NCI-H2171 (cell line): ENCODE results near the gene SUN1.
"Not testable (repeated sequence)": the region's sequence is repeated elsewhere in the genome, so short reads cannot be mapped to it uniquely, and the experiment has no call there.

Experiments used
- DNase-seq: peaks from one replicate; lab custom pipeline; 2025; lab: John Stamatoyannopoulos, UW

The SUN1 gene

DNA sequence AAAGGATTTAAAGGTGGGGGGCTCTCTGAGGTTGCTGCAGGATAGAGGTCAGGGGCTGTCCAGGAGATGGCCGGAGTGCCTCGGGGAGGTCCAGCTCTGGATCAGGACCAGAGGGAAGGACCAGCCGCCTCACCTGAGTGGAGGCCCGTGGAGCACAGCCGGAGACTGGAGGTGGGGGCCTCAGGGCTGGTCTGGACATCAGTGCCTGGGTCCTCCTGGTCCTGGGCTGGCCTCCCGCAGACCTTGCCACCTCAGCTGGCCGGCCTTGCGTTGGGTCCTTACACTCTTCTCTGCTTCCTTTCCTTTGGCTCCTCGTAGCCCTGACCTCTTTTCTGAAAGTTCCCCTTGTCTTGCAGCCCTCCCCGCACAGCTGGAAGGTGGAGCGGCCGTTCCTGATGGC lies 2.0 kb downstream of the SUN1 start:
- no peak for DNase-seq

DNA sequence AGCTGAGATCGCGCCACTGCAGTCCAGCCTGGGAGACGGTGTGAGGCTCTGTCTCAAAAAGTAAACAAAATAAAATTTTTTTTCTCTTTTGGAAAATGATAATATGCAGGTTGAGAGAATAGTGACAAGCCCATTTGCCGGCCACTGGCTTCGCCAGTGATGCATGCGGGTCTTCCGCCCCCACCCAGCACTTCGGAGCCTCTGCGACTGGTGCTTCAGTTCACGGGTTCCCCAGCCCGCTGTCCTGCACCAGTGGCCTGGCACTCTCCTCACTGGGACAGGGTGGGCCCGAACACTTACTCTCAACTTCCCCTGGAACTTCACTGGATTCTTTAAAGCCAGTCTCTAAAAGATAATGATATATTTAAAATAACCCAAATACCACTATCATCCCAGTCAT lies 2.7 kb downstream of the SUN1 start:
- DNase-seq, result no peak

DNA sequence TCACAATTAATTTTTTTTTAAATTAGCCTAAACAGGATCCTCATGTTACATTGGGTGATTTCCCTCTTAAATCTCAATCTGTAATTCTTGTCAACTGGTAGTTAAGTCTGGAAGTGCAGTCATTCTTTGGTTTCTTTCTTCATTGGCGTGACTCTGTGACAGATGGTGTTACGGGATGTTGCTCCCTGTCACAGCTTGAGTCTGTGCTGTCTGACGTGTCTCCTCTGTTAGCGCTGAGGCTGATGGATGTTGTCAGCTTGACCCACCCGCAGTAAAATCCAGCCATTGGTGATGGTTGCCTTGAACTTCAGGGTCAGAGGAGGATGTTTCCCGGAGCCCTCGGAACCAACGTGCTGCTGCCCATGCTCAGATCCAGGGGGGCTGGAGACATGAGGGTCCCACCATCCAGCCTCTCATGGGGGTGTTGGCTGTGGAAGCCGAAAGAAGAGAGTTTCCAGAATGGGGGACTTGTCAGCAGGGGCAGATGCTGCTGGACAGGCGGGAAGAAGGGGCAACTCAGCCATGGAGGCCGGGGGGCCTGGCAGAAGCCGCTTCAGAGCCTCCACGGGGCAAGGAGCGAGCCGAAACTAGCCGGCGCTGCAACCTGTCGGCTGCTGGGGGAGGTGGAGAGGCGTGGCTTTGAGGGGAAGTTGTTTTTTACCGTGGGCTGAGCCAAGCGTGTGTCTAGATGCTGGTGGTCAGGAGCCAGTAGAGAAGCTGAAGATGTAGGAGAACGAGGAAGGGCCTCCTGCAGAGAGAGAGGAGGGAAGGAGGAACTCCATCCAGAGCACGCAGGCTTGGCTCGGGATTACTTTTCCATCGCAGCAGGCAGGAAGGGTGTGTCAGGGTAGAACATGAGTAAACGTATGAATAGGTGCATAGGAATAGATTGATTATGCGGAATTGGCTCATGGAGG lies 3.5 kb downstream of the SUN1 start:
- peak; percentile 49 for DNase-seq

- DNase-seq, result no peak
These were observed 4.2 kb downstream of the SUN1 start for GRCh38 chr7:836429-836828.

- DNase-seq, result no peak
These were observed 4.7 kb downstream of the SUN1 start for GRCh38 chr7:837001-837400.

DNA sequence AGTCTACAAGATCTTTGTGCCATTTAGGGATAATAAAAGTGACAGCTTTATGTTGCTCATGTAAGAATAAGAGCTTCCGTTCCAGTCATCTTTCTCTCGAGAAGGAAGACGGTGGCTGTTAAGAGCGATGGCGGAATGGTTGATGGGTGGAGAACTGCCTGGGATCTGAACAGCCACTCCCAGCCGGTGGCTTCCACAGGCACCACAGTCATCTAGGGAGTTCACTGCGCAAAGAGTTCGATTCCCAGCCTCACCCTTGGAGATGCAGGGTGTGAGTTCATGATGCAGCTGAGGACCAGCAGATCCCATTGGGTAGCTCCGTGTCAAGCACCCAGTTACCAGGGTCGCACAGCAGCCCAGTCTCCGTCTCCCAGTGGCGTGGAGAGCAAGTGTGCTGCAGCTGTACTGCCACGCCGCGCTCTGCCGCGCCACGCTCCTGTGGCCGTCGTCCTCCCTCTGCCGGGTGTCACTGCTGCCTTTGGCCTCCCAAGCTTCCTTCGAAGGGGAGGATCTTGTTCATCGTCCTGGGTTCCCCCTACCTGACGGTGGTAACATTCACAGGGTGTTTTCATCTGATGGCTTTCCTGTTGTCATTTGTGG lies 7.8 kb downstream of the SUN1 start:
- DNase-seq, result no peak

DNA sequence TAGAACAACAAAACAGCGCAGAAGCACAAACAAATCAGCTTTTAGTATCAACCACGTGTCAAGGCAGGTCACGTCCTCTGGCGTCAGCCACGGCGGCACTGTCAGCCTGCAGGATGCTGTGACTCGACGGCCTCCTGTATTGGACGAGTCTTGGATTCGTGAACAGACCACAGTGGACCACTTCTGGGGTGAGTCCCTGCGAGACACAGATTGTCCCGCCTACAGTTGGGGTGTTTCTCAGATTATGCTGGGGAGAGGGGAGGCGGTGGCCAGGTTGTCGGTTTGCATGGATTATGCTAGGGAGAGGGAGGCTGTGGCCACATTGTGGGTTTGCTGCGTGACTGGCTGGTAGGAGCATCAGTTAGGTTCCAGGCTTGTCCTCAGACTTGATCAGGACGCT lies 9.7 kb downstream of the SUN1 start:
- no peak for DNase-seq

DNA sequence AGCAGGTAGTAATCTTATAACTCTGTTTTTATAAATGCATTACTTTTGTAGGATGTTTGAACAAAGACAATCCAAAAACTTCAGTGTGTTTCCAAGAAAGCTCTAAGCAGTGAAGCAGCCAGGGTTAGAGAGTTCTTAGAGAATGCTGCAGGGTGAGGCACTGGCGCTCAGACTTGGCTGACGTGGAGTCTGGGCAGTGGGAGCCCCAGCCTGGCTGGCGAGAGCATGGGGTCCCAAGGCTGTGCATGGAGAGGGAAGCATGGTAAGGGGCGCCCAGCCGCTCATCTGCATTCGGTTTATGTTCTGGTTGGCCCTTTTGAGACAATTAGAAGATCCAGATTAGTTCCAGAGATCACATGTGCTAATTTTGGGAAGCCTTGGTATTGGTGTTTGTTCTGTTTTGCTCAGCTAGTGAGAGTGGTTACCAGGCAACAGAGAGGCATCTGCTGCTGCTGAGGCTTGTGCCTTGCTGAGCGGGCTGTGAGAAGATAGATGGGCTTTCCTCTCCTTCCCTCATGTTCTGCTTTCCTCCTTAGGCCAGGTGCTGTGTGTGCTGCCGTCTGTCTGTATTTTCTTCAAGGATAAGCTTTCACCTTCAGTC lies 10.3 kb downstream of the SUN1 start:
- DNase-seq, result peak; percentile 48

GRCh38 chr7:843230-843629 lies 11.0 kb downstream of the SUN1 start:
- DNase-seq, result no peak

- DNase-seq, result no peak
These were observed 11.8 kb downstream of the SUN1 start for GRCh38 chr7:844043-844442.

GRCh38 chr7:844514-844913 lies 12.2 kb downstream of the SUN1 start:
- no peak for DNase-seq

DNA sequence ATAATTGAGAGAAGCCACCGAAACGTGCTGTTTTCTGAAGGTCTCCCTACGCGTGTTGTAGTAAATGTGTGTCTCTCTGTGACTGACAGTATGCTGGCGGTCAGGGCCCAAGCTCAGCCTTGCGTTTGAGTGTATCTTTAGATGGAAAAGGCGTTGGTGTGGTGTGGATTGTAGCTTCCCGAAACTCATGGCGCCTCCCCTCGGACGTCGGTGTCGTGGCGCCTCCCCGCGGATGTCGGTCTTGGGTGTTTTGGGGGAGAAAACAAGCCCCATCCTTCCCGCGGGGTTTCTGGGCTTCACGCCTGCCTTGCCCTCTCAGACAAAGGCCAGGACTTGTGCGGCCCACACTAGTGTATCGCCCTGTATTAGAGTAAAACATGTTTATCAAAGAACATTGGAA lies 12.8 kb downstream of the SUN1 start:
- DNase-seq, result no peak

GRCh38 chr7:845731-846130 lies 13.5 kb downstream of the SUN1 start:
- DNase-seq, result no peak

- not testable (repeated sequence) for DNase-seq
These were observed 14.8 kb downstream of the SUN1 start for GRCh38 chr7:846958-847650.

DNA sequence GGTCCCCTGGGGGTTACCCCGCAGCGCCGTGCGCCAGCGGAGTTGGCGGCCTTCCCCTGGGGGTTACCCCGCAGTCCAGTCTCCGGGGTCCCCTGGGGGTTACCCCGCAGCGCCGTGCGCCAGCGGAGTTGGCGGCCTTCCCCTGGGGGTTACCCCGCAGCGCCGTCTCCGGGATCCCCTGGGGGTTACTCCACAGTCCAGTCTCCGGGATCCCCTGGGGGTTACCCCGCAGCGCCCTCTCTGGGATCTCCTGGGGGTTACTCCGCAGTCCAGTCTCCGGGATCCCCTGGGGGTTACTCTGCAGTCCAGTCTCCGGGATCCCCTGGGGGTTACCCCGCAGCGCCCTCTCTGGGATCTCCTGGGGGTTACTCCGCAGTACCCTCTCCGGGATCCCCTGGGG lies 15.5 kb downstream of the SUN1 start:
- not testable (repeated sequence) for DNase-seq

GRCh38 chr7:849145-849544 lies 16.9 kb downstream of the SUN1 start:
- no peak for DNase-seq

GRCh38 chr7:849781-850180 lies 17.5 kb downstream of the SUN1 start:
- DNase-seq, result no peak

- DNase-seq, result no peak
These were observed 18.9 kb downstream of the SUN1 start for GRCh38 chr7:851204-851603.

DNA sequence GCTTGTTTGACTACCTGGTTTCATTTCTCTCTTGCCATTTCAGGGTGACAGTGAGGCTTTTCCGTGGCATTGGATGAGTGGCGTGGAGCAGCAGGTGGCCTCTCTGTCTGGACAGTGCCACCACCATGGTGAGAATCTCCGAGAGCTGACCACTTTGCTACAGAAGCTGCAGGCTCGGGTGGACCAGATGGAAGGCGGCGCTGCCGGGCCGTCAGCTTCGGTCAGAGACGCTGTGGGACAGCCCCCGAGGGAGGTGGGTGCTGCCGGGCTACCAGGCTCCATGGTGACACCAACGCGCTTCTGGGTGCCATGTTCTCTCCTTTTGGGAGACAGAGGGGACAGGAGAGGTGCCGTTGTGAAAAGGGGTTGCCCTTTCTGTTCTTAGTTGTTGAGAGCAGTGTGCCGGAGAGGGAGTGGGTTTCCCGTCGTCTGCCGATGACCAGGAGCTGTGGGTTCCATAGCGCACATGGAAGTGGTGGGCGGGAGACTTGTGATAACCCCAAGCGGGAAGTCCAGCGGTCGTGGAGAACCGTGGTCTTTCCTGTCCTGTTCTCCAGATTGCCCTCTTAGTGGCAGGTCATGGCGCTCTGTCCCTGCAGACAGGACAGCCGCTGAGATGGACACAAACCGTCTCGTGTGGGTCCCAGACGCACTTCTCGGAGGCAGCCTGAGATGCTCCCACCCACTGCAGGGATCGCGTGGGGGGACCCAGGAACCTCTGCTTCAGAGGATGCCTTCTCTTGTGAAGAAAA lies 21.3 kb downstream of the SUN1 start:
- no peak for DNase-seq

DNA sequence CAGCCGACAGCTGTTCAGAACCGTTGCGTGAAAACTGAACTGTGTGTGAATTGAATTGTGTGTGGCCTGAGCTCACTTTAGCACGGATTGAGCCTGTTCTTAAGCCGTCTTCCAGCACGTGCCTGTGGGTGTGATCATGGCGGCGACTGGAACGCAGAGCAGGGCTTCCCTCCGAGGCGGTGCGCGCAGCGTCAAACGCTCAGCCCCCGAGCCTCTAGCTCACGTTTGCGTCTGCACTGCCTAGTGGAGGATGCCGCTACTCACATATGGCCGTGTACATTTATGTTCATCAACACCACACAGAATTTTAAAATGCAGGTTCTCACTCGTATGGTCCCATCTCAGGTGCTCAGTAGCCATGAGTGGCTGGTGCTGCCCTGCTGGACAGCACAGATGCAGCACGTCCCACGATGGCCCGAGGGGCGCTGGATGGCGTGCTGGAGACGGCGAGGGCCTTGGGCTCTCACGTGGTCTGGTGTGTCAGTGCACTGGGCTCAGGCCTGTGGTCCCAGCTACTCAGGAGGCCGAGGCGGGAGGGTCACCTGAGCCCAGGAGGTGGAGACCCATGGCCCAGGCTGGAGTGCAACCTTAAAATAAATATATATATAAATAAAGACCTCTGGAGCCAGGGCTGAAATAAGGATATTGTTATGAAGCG lies 22.0 kb downstream of the SUN1 start:
- no peak for DNase-seq

- no peak for DNase-seq
These were observed 23.6 kb downstream of the SUN1 start for GRCh38 chr7:855686-856369.
